ENCODE results near the gene PRRT1.

- no peak for TF ChIP-seq CTCF (IDR thresholded peaks at IDR 0.05)
- TF ChIP-seq POLR2A (IDR thresholded peaks at IDR 0.05): no peak
Observed at GRCh38 chr6:32117461-32117860, 34.3 kb downstream of the PRRT1 start.
